Measurements from ENCODE around the gene IL11.

Gene IL11

GRCh38 chr19:55384920-55385723 is 14.9 kb upstream of the IL11 start:
- peak overlapping the region; percentile 78 to 100 for H3K4me3 ChIP-seq (ENCODE audit: low read depth in 1 of 2, low read length in 1 of 2)
- peaks cover 30% of the 10 kb centered on the region for H3K36me3 ChIP-seq
- no peaks in the 10 kb centered on the region for H3K9me3 ChIP-seq
- peak overlapping the region; percentile 88 for H3K27ac ChIP-seq
- peaks cover 21% of the 10 kb centered on the region for H3K27me3 ChIP-seq
- peaks cover 43 to 47% of the 10 kb centered on the region in 2 experiments for H3K4me1 ChIP-seq (ENCODE audit: control insufficient read depth in 1 of 2, insufficient read depth in 1 of 2, low read depth in 1 of 2, low read length in 1 of 2)
- TF ChIP-seq, protein P1, sequence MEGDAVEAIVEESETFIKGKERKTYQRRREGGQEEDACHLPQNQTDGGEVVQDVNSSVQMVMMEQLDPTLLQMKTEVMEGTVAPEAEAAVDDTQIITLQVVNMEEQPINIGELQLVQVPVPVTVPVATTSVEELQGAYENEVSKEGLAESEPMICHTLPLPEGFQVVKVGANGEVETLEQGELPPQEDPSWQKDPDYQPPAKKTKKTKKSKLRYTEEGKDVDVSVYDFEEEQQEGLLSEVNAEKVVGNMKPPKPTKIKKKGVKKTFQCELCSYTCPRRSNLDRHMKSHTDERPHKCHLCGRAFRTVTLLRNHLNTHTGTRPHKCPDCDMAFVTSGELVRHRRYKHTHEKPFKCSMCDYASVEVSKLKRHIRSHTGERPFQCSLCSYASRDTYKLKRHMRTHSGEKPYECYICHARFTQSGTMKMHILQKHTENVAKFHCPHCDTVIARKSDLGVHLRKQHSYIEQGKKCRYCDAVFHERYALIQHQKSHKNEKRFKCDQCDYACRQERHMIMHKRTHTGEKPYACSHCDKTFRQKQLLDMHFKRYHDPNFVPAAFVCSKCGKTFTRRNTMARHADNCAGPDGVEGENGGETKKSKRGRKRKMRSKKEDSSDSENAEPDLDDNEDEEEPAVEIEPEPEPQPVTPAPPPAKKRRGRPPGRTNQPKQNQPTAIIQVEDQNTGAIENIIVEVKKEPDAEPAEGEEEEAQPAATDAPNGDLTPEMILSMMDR (IDR thresholded peaks at IDR 0.05): no peak

DNA sequence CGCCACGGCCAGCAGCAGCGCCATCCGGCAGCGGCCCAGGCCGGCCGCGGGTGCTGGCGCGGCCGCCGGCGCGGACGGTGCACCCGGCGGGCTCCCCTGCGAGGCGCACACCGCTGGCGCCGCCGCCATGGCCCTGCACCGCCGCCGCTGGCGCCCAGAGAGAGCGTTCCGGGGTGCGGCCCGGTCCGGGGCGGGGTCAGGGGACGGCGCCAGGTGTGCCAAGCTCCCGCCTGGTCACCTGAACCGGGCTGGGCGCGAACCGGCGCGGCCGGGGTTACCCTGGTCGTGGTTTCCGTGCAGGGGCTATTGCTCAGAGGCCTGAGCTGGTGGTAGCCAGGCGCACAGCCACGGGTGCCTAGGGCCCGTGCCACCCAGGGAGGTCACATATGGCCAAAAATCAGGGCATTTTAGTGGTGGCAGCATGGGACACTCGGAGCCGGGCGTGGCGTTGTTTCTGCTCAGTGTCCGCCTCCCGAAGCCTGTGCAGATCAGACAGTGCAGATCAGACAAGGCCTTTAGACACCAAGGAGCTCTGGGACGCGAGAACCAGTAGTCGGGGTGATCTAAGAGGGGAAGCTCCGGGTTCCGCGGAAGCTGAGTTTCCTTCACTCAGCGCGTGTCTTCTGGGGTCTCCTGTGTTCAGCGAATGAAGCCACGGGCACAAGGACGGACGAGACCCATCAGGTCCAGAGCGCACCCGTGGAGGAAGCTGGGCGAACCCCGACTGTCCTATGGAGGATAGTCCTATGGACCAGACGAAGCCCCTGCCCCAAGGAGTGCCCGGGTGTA is 14.1 kb upstream of the IL11 start, which contains the start of gene TMEM238:
Gene TMEM238, minus strand, starts transcription at position 162 of the 789 bp plus-strand sequence. Its CDS starts 33 bp downstream, at position 129.
- TF ChIP-seq, protein P1 (IDR thresholded peaks at IDR 0.05): no peak
- Histone ChIP-seq H3K4me1 (ENCODE audit: control insufficient read depth in 1 of 2, insufficient read depth in 1 of 2, low read depth in 1 of 2, low read length in 1 of 2) (peaks cover 43 to 47% of the 10 kb centered on the region in 2 experiments), H3K9me3 (no peaks in the 10 kb centered on the region), H3K4me3 (ENCODE audit: low read depth in 1 of 2, low read length in 1 of 2) (peak within 1 kb of the TSS; percentile 78 to 100), H3K27me3 (peaks cover 24% of the 10 kb centered on the region), H3K36me3 (peaks cover 22% of the 10 kb centered on the region), H3K27ac (peak within 1 kb of the TSS; percentile 88)

GRCh38 chr19:55383279-55384130 is 13.2 kb upstream of the IL11 start:
- Histone ChIP-seq H3K4me1 (ENCODE audit: control insufficient read depth in 1 of 2, insufficient read depth in 1 of 2, low read depth in 1 of 2, low read length in 1 of 2) (peaks cover 42 to 44% of the 10 kb centered on the region in 2 experiments), H3K36me3 (peaks cover 14% of the 10 kb centered on the region), H3K9me3 (no peaks in the 10 kb centered on the region), H3K27ac (peak overlapping the region; percentile 88), H3K27me3 (peaks cover 32% of the 10 kb centered on the region), H3K4me3 (ENCODE audit: low read depth in 1 of 2, low read length in 1 of 2) (peak overlapping the region; percentile 78 to 100)
- TF ChIP-seq, protein P1 (IDR thresholded peaks at IDR 0.05): no peak

DNA sequence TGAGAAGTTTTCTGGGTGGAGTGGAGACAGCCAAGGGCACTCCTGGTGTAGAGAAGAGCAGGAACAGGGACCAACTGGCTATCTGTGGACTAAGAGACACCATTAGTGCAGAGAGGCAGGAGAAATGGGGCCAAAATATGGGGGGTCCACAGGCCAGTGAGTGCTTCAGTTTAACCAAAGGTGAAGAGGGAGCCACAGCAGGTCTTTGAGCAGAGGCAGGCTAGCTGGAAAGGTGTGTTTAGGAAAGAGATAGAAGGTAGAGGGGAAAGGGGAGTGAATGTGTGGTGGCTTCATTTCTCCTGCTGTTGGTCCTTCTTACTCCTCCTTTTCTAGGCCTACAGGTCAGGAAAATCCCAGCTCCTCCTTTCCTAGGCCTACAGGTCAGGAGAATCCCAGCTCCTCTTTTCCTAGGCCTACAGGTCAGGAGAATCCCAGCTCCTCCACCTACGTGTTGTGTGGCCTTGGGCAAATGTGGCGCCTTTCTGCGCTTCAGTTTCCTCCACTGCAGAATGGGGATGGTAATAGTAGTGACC is 12.3 kb upstream of the IL11 start:
- Histone ChIP-seq H3K4me1 (ENCODE audit: control insufficient read depth in 1 of 2, insufficient read depth in 1 of 2, low read depth in 1 of 2, low read length in 1 of 2) (peaks cover 33 to 35% of the 10 kb centered on the region in 2 experiments), H3K4me3 (ENCODE audit: low read depth in 1 of 2, low read length in 1 of 2) (no peak overlapping the region), H3K27me3 (peaks cover 42% of the 10 kb centered on the region)

More for the DNA sequence above, 12.3 kb upstream of the IL11 start:
- Histone ChIP-seq H3K27ac (no peak overlapping the region), H3K9me3 (no peaks in the 10 kb centered on the region), H3K36me3 (peaks cover 5% of the 10 kb centered on the region)
- TF ChIP-seq, protein P1 (IDR thresholded peaks at IDR 0.05): no peak

All from neutrophil (primary cell).